ENCODE results near the gene ZC3H4.
"Not testable (repeated sequence)": the region's sequence is repeated elsewhere in the genome, so short reads cannot be mapped to it uniquely, and the experiment has no call there.

DNA sequence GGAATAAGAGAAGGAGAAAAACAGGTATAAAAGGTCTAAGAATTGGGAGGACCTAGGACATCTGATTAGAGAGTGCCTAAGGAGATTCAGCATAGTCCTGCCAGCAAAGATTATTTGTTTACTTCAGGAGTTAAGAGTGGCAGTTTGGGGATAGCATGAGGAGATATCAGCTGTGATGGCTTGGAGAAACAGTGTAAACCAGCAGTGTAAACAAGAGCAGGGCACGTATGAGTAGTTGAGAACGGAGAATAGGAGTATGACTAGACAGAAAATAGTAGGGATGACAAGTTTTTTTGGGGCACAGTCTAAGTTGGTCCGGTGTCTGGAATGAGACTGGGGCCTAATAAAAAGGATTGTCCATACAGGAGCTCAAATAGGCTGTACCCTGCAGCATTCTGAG is 63.0 kb downstream of the ZC3H4 start:
- not testable (repeated sequence) for TF ChIP-seq SAP30 (IDR thresholded peaks at IDR 0.05; ENCODE audit: insufficient read depth, insufficient replicate concordance, low read length); CTCF (IDR thresholded peaks at IDR 0.05; ENCODE audit: control extremely low read depth in 1 of 3, insufficient read depth in 1 of 3, low read depth in 1 of 3, low read length in 3 of 3); POU5F1 (IDR thresholded peaks at IDR 0.05; ENCODE audit: low read depth, low read length); POLR2A (IDR thresholded peaks at IDR 0.05; ENCODE audit: control extremely low read depth in 1 of 2, low read depth in 2 of 2, low read length in 2 of 2); TEAD4 (IDR thresholded peaks at IDR 0.05; ENCODE audit: low read depth, low read length); GABPA (IDR thresholded peaks at IDR 0.05; ENCODE audit: borderline replicate concordance, insufficient read depth, low read length); POLR2AphosphoS5 (IDR thresholded peaks at IDR 0.05; ENCODE audit: low read depth, low read length); SP2 (IDR thresholded peaks at IDR 0.05; ENCODE audit: low read length)
